ENCODE measurements around the gene TRIO.
A peak's percentile ranks its signal among the peaks of the same experiment; 100 is the strongest.

Gene TRIO

GRCh38 chr5:14138608-14139540, 4.3 kb upstream of the TRIO start:
- TF ChIP-seq, protein P1, sequence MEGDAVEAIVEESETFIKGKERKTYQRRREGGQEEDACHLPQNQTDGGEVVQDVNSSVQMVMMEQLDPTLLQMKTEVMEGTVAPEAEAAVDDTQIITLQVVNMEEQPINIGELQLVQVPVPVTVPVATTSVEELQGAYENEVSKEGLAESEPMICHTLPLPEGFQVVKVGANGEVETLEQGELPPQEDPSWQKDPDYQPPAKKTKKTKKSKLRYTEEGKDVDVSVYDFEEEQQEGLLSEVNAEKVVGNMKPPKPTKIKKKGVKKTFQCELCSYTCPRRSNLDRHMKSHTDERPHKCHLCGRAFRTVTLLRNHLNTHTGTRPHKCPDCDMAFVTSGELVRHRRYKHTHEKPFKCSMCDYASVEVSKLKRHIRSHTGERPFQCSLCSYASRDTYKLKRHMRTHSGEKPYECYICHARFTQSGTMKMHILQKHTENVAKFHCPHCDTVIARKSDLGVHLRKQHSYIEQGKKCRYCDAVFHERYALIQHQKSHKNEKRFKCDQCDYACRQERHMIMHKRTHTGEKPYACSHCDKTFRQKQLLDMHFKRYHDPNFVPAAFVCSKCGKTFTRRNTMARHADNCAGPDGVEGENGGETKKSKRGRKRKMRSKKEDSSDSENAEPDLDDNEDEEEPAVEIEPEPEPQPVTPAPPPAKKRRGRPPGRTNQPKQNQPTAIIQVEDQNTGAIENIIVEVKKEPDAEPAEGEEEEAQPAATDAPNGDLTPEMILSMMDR (conservative IDR thresholded peaks at IDR 0.05; ENCODE audit: control insufficient read depth, insufficient read depth, low read depth, low read length) = no peak
- no peak overlapping the region for H3K4me3 ChIP-seq (ENCODE audit: control insufficient read depth, low read depth, low read length)
- no peak for DNase-seq (ENCODE audit: low read depth)

- no peak overlapping the region for H3K4me3 ChIP-seq (ENCODE audit: control insufficient read depth, low read depth, low read length)
- no peak for DNase-seq (ENCODE audit: low read depth)
- TF ChIP-seq, protein P1 (conservative IDR thresholded peaks at IDR 0.05; ENCODE audit: control insufficient read depth, insufficient read depth, low read depth, low read length) = no peak
Observed at GRCh38 chr5:14141764-14142163, 1.4 kb upstream of the TRIO start.

DNA sequence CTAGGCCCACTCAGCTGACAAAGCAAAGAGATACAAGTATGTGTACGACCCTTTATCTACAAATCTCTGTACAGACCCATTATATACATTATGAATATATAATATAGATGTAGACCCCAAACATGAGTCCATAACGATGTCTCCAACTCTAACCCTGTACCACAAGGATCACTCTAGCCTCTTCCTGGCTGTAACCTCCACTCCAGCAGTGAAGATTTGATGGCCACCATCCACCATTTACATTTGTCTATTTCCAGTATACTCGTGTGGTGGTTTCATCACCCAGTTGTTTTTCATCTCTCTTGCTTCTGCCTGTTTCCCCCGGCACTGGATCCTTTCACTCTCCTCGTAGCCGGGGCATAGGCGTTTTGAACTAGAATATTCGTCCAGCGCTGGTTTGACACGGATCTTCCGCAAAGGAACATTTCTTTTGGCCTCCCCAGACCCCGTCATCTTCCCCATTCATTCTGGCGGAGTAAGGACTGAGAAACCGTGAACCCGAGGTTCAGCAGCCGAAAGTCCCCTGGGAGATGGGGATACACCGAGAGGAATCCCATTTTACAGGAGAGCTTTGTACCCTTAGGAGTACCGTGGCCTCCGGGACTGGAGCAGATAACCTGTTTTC, 828 bp upstream of the TRIO start:
- DNase-seq (ENCODE audit: low read depth) = peak; percentile 27
- H3K4me3 ChIP-seq (ENCODE audit: control insufficient read depth, low read depth, low read length) = peak overlapping the region; percentile 64
- TF ChIP-seq, protein P1 (conservative IDR thresholded peaks at IDR 0.05; ENCODE audit: control insufficient read depth, insufficient read depth, low read depth, low read length) = no peak

DNA sequence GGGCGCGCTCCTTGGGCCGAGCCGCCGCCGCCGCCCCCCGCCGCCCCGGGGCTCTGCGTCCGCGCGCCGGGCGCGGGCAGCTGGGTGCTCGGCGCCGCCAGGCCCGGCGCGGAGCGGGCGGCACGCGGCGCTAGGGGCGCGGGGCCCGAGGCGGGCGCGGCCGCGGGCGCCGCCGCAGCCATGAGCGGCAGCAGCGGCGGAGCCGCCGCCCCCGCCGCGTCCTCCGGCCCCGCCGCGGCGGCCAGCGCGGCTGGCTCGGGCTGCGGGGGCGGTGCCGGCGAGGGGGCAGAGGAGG, 351 bp downstream of the TRIO start:
- DNase-seq (ENCODE audit: low read depth) = no peak
- TF ChIP-seq, protein P1 (conservative IDR thresholded peaks at IDR 0.05; ENCODE audit: control insufficient read depth, insufficient read depth, low read depth, low read length) = no peak
- peak overlapping the region; percentile 95 for H3K4me3 ChIP-seq (ENCODE audit: control insufficient read depth, low read depth, low read length)

GRCh38 chr5:14143841-14144585, 871 bp downstream of the TRIO start:
- TF ChIP-seq, protein P1 (conservative IDR thresholded peaks at IDR 0.05; ENCODE audit: control insufficient read depth, insufficient read depth, low read depth, low read length) = no peak
- peak overlapping the region; percentile 95 for H3K4me3 ChIP-seq (ENCODE audit: control insufficient read depth, low read depth, low read length)
- no peak for DNase-seq (ENCODE audit: low read depth)

DNA sequence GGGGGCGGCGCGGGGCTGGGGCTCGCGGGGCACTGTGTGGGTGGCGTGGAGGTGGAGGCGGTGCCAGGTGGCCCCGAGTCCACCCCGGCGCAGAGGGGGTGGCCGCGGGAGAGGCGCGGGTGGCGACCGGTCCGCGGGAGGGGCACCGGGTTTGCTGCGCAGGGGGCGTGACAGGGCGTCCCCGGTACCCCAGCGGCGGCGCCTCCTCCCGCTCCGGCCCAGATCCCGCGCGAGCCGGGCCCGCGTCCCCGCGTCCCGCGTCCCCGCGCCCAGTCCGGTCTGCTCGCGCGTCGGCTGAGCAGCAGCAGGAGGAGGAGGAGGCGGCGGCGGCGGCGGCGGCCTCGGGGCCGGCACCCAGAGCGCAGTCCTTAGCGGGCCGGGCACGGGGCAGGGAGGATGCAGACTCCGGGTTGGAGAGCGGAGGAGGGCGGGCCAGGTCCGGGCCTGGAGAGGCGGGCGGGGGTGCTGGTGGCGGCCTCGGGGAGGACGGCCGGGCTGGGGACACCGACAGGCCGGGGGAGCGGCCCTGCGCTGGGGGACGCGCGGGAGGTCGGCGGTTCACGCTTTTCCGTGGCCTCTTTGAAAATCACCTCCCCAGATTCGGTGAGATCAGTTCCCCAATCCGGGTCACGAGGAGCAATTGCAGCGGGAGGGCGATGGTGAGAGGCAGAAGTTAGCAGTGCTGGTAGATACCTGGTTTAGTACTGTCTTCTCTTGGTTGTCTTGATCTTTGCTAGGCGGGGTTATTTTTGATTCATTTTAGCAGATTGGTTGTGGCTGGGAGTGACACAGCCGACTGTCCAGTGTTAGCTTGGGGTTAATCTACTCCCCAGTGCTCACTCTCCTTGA, 1.7 kb downstream of the TRIO start:
- TF ChIP-seq, protein P1 (conservative IDR thresholded peaks at IDR 0.05; ENCODE audit: control insufficient read depth, insufficient read depth, low read depth, low read length) = no peak
- peak overlapping the region; percentile 95 for H3K4me3 ChIP-seq (ENCODE audit: control insufficient read depth, low read depth, low read length)
- peak; percentile 78 for DNase-seq (ENCODE audit: low read depth)

All from fibroblast of mammary gland (primary cell).